Gastrocnemius medialis (tissue), 4 donors: ENCODE data around the gene SAP30BP. TPM values are rescaled to one million over a fixed set of nuclear protein-coding genes. Genes with fewer than 3 reads are reported as not detected.

Experiments used
- ATAC-seq, 2 donors: fragments of 150-250 bp; one replicate each; pipeline ENCODE4 v1.9.1; 2016
- DNase-seq, 2 donors: peaks; one replicate each; pipeline ENCODE4 v3.0.0-alpha.2; 2019
- H3K27ac ChIP-seq, 4 donors: fragments of 200-600 bp; sonication (generic); 1 replicate in 1 of 4; 2 replicates in 3 of 4; pipeline ENCODE4 v1.5.1; 2016 to 2018; ENCODE audit warnings: mild to moderate bottlenecking in 2 of 4, moderate library complexity in 1 of 4
- H3K27me3 ChIP-seq, 3 donors: fragments of 200-600 bp; sonication (generic) in 2 of 3; 1 replicate in 1 of 3; 2 replicates in 2 of 3; pipeline versions ENCODE4 v1.5.1 to v1.6.0; 2016 to 2019; ENCODE audit warnings: mild to moderate bottlenecking in 1 of 3, moderate library complexity in 1 of 3
- H3K36me3 ChIP-seq, 2 donors: fragments of 200-600 bp; sonication (generic) in 1 of 2; one replicate each; pipeline ENCODE4 v1.5.1; 2017 to 2018
- H3K4me1 ChIP-seq, 2 donors: fragments of 200-600 bp; sonication (generic) in 1 of 2; one replicate each; pipeline ENCODE4 v1.5.1; 2016 to 2017; ENCODE audit warnings: mild to moderate bottlenecking in 2 of 2
- H3K4me3 ChIP-seq, 4 donors: fragments of 200-600 bp; sonication (generic) in 3 of 4; 1 replicate in 1 of 4; 2 replicates in 3 of 4; pipeline ENCODE4 v1.5.1; 2016 to 2019; ENCODE audit warnings: mild to moderate bottlenecking in 2 of 4
- H3K9me3 ChIP-seq, 3 donors: fragments of 200-600 bp; sonication (generic) in 2 of 3; 1 replicate in 1 of 3; 2 replicates in 2 of 3; pipeline ENCODE4 v1.5.1; 2016 to 2019
- CTCF ChIP-seq, 5 experiments: fragments of 450-650 bp in 3 of 5; fragments of 200-600 bp in 2 of 5; sonication (generic) in 2 of 5; IDR thresholded peaks in 4 of 5; conservative IDR thresholded peaks in 1 of 5; 1 replicate in 4 of 5; 2 replicates in 1 of 5; pipeline ENCODE4 v1.5.1; 2016 to 2019; ENCODE audit warnings: antibody characterized with exemption in 5 of 5, mild to moderate bottlenecking in 3 of 5, moderate library complexity in 3 of 5
- POLR2A ChIP-seq, 2 donors: fragments of 450-650 bp; IDR thresholded peaks; one replicate each; pipeline ENCODE4 v1.6.1; 2017; ENCODE audit warnings: antibody characterized with exemption in 2 of 2, mild to moderate bottlenecking in 2 of 2, moderate library complexity in 2 of 2
- in situ Hi-C, 4 donors: fragments of 200-750 bp; cut with MboI; loops; one replicate each; pipeline versions ENCODE4 v1.15.0 to v1.8.0; 2017; ENCODE audit warnings: low sequenced_read_pairs in 4 of 4
- intact Hi-C: fragments of 100-400 bp; cut with DNase I; formaldehyde crosslinking; loops from one replicate; pipeline ENCODE4 v1.15.1; 2023; ENCODE audit warnings: low total_unique reads
- total RNA-seq, 4 donors: library from RNA; depleted of rRNA; stranded (reverse); fragments of >200 nt; gene quantifications; one replicate each; pipeline versions ENCODE4 v1.1.0 to v1.2.3, GENCODE V29; 2016

SAP30BP gene
- total RNA-seq, 4 donors from 2014 or later, result 42.0 to 64.0 (median 50.1) TPM

GRCh38 chr17:75723171-75723930, 56.2 kb downstream of the SAP30BP start:
- no peaks in the 10 kb centered on the region for H3K36me3 ChIP-seq
- ATAC-seq, result no peak
- DNase-seq, result no peak
- H3K27me3 ChIP-seq, result peaks cover 19 to 29% (median 22%) of the 10 kb centered on the region in 3 donors
- TF ChIP-seq CTCF (IDR thresholded peaks at IDR 0.05 in 4 of 5, conservative IDR thresholded peaks at IDR 0.05 in 1 of 5) (no peak), POLR2A (IDR thresholded peaks at IDR 0.05) (no peak)
- intact Hi-C loops, result no loop called here
- H3K4me3 ChIP-seq, result no peak overlapping the region
- peaks cover 0 to 4% of the 10 kb centered on the region in 2 donors for H3K4me1 ChIP-seq
- H3K9me3 ChIP-seq, result no peaks in the 10 kb centered on the region
- in situ Hi-C loops, result no loop called here
- no peak overlapping the region for H3K27ac ChIP-seq

DNA sequence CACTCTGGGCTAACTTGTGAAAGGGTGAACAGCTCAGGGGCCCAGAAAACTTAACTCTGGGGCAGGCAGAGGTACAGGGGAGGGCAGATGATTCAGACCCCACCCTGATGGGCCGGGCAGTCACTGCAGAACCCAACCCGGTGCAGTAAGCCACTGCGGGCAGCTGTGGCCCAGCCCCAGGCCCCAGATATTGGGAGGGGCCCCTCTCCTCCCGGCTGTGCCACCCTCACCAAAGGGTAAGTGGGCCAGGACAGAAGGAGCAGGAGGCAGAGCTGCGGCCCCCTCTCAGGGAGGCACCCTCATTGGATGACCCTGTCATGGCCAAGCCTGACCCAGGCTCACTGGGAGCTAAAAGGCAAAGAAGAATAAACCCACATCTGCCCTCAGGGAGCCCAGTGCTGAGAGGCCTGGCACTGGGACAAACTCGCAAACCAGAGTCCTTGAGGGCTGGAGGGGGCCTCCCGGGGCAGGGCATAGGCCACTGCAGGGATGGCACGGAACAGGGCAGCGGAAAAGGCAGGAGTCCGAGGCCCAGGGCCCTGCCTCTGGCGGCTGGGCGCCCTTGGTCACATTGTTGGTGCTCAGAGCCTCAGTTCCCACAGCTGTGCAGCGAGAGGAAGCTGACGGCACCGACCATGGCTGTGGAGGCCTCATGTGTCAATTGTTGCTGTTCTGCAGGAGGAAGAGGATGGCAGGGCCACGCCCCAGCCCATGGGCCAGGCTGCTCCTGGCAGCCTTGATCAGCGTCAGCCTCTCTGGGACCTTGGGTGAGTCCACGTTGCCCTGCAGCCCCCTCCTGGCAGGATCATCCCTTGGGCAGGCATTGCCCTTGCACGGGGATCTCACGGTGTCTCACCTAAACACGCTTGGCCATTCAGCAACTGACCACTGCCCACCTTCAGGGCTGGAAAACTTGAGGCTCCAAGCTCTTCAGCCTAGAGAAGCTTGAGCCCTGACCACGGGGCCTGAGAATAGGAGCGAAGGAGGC, 57.2 kb downstream of the SAP30BP start:
- no peaks in the 10 kb centered on the region for H3K9me3 ChIP-seq
- intact Hi-C loops, result no loop called here
- peaks cover 19 to 29% (median 22%) of the 10 kb centered on the region in 3 donors for H3K27me3 ChIP-seq
- no peaks in the 10 kb centered on the region for H3K36me3 ChIP-seq
- in situ Hi-C loops, result no loop called here
- H3K4me3 ChIP-seq, result no peak overlapping the region
- DNase-seq, result no peak
- no peak for ATAC-seq
- no peak overlapping the region for H3K27ac ChIP-seq
- peaks cover 0 to 4% of the 10 kb centered on the region in 2 donors for H3K4me1 ChIP-seq
- no peak for TF ChIP-seq POLR2A (IDR thresholded peaks at IDR 0.05)
- TF ChIP-seq CTCF (IDR thresholded peaks at IDR 0.05 in 4 of 5, conservative IDR thresholded peaks at IDR 0.05 in 1 of 5), result no peak

GRCh38 chr17:75725504-75725903, 58.4 kb downstream of the SAP30BP start:
- intact Hi-C loops (no loop called here), in situ Hi-C loops (no loop called here)
- Histone ChIP-seq H3K27me3 (peaks cover 9 to 19% (median 17%) of the 10 kb centered on the region in 3 donors), H3K4me1 (peaks cover 0 to 4% of the 10 kb centered on the region in 2 donors), H3K36me3 (no peaks in the 10 kb centered on the region), H3K27ac (no peak overlapping the region), H3K4me3 (no peak overlapping the region), H3K9me3 (no peaks in the 10 kb centered on the region)
- no peak for ATAC-seq
- no peak for DNase-seq
- no peak for TF ChIP-seq POLR2A (IDR thresholded peaks at IDR 0.05)
- TF ChIP-seq CTCF (IDR thresholded peaks at IDR 0.05 in 4 of 5, conservative IDR thresholded peaks at IDR 0.05 in 1 of 5), result no peak

DNA sequence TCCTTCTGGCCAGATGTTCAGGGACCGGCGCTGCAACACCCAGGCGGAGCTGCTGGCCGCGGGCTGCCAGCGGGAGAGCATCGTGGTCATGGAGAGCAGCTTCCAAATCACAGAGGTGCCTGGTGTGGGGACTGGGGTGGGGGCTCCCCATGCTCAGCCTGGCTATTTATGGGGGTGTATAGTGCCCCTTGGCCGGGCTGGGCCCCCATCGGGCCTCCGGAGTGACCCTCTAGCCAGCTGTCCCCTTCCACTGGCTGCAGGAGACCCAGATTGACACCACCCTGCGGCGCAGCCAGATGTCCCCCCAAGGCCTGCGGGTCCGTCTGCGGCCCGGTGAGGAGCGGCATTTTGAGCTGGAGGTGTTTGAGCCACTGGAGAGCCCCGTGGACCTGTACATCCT, 60.3 kb downstream of the SAP30BP start:
- TF ChIP-seq POLR2A (IDR thresholded peaks at IDR 0.05) (no peak), CTCF (IDR thresholded peaks at IDR 0.05 in 4 of 5, conservative IDR thresholded peaks at IDR 0.05 in 1 of 5) (no peak)
- in situ Hi-C loops (no loop called here), intact Hi-C loops (no loop called here)
- ATAC-seq (no peak), DNase-seq (no peak)
- no peaks in the 10 kb centered on the region for H3K36me3 ChIP-seq
- no peak overlapping the region for H3K4me3 ChIP-seq
- peaks cover 0 to 2% (median 0%) of the 10 kb centered on the region in 3 donors for H3K27me3 ChIP-seq
- no peaks in the 10 kb centered on the region for H3K4me1 ChIP-seq
- no peak overlapping the region for H3K27ac ChIP-seq
- H3K9me3 ChIP-seq, result no peaks in the 10 kb centered on the region
